ENCODE measurements around the gene THSD4. TPM values are rescaled to one million over a fixed set of nuclear protein-coding genes. Genes with fewer than 3 reads are reported as not detected.

Gene THSD4
- polyA plus RNA-seq, 1 experiment = 18.8 TPM

- CTCF ChIA-PET = no interaction called here
Observed at GRCh38 chr15:71776304-71776703, 661.0 kb downstream of the THSD4 start.

DNA sequence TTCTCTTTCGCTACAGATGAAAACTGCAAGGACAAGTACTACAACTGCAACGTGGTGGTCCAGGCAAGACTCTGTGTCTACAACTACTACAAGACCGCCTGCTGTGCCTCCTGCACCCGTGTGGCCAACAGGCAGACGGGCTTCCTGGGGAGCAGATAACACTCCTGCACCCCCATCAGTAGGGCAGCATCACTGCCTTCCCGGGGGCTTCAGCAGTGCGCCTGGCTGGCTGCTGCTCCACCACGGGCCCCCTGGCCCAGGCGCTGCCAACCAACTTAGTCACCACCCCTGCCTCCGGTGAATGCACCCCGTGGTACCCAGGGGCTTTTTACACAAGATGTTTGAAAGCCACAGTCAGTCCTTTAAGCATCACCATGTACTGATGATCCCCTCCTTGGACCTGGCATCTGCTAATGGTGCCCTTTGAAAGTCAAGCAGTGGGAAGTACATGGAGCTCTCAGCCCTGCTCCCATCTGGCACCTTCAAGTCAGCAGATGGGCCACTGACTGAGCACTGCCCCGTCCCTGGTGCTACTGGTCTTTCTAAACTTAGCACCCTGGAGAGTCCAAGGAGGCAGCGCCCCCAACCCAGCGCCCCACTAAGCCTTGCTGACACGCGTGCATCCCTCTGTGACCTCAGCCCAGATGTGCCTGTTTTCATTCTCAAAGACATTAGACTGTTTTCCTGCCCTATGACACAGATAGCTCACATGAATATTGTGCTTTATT lies 662.1 kb downstream of the THSD4 start:
- POLR2A ChIA-PET = no interaction called here

More at GRCh38 chr15:71776304-71776703, 661.0 kb downstream of the THSD4 start:
- POLR2A ChIA-PET = no interaction called here
- Histone ChIP-seq H3K36me3 (ENCODE audit: control insufficient read depth, insufficient read depth, low read length) (peaks cover 2% of the 10 kb centered on the region; the same call in 1 of the 2 replicates), H3K4me3 (ENCODE audit: low read depth, low read length) (no peak overlapping the region), H3K27me3 (ENCODE audit: control insufficient read depth, insufficient read depth, low read length) (no peaks in the 10 kb centered on the region)
- TF ChIP-seq CTCF (IDR thresholded peaks at IDR 0.05; ENCODE audit: insufficient read depth, low read depth, low read length) = no peak
- no peak for DNase-seq (ENCODE audit: low read depth)

GRCh38 chr15:71779073-71779797 lies 664.0 kb downstream of the THSD4 start:
- ChIA-PET POLR2A (no interaction called here), CTCF (interaction anchor here (0.7 to 3.2 kb wide), 9 partner anchors 8 to 377 kb away, joined by 3 to 26 read pairs (median 4); no protein-coding TSS in a partner anchor)
- TF ChIP-seq CTCF (IDR thresholded peaks at IDR 0.05; ENCODE audit: insufficient read depth, low read depth, low read length) = no peak
- 0 out of 2 replicates have a peak, but pooled peaks cover 2% of the 10 kb centered on the region for H3K36me3 ChIP-seq (ENCODE audit: control insufficient read depth, insufficient read depth, low read length)
- no peak for DNase-seq (ENCODE audit: low read depth)
- no peaks in the 10 kb centered on the region for H3K27me3 ChIP-seq (ENCODE audit: control insufficient read depth, insufficient read depth, low read length)
- H3K4me3 ChIP-seq (ENCODE audit: low read depth, low read length) = no peak overlapping the region

More for the DNA sequence above, 662.1 kb downstream of the THSD4 start:
- DNase-seq (ENCODE audit: low read depth) = no peak
- TF ChIP-seq CTCF (IDR thresholded peaks at IDR 0.05; ENCODE audit: insufficient read depth, low read depth, low read length) = no peak
- Histone ChIP-seq H3K4me3 (ENCODE audit: low read depth, low read length) (no peak overlapping the region), H3K36me3 (ENCODE audit: control insufficient read depth, insufficient read depth, low read length) (0 out of 2 replicates have a peak, but pooled peaks cover 2% of the 10 kb centered on the region), H3K27me3 (ENCODE audit: control insufficient read depth, insufficient read depth, low read length) (no peaks in the 10 kb centered on the region)
- CTCF ChIA-PET = no interaction called here

GRCh38 chr15:71780115-71780976 lies 665.1 kb downstream of the THSD4 start:
- ChIA-PET CTCF (interaction anchor here (0.6 to 3.2 kb wide), 22 partner anchors 9 to 1065 kb away, joined by 3 to 26 read pairs (median 4); no protein-coding TSS in a partner anchor), POLR2A (interaction anchor here (0.6 kb wide), 2 partner anchors 36 to 37 kb away, joined by 5 read pairs; no protein-coding TSS in a partner anchor)
- no peak for DNase-seq (ENCODE audit: low read depth)
- no peak overlapping the region for H3K4me3 ChIP-seq (ENCODE audit: low read depth, low read length)
- H3K27me3 ChIP-seq (ENCODE audit: control insufficient read depth, insufficient read depth, low read length) = no peaks in the 10 kb centered on the region
- peak; percentile 78 for TF ChIP-seq CTCF (IDR thresholded peaks at IDR 0.05; ENCODE audit: insufficient read depth, low read depth, low read length)
- 0 out of 2 replicates have a peak, but pooled peaks cover 2% of the 10 kb centered on the region for H3K36me3 ChIP-seq (ENCODE audit: control insufficient read depth, insufficient read depth, low read length)

All from BJ (cell line).